AG20443 (cell line): Measurements from ENCODE around the gene USP32.
A peak's percentile ranks its signal among the peaks of the same experiment; 100 is the strongest.
"Not testable (repeated sequence)": the region's sequence is repeated elsewhere in the genome, so short reads cannot be mapped to it uniquely, and the experiment has no call there.

ENCODE experiments used
- DNase-seq: peaks from one replicate; pipeline ENCODE4 v3.0.0; 2012; ENCODE audit warnings: low spot score, mixed read lengths

Gene USP32

GRCh38 chr17:60410001-60410400 lies 18.1 kb upstream of the USP32 start:
- no peak for DNase-seq

GRCh38 chr17:60406887-60407286 lies 15.0 kb upstream of the USP32 start:
- no peak for DNase-seq

- DNase-seq, result no peak
These were observed 12.0 kb upstream of the USP32 start for GRCh38 chr17:60403962-60404361.

- no peak for DNase-seq
These were observed 11.5 kb upstream of the USP32 start for GRCh38 chr17:60403523-60403810.

GRCh38 chr17:60401819-60402218 lies 9.9 kb upstream of the USP32 start:
- DNase-seq, result no peak

- DNase-seq, result no peak
These were observed 6.5 kb upstream of the USP32 start for GRCh38 chr17:60398227-60398959.

- no peak for DNase-seq
These were observed 4.5 kb upstream of the USP32 start for GRCh38 chr17:60396412-60396811.

- no peak for DNase-seq
These were observed 3.7 kb upstream of the USP32 start for GRCh38 chr17:60395508-60396065.

GRCh38 chr17:60393840-60394723 lies 2.1 kb upstream of the USP32 start:
- DNase-seq, result no peak

- DNase-seq, result peak; percentile 19
These were observed 1.1 kb upstream of the USP32 start for GRCh38 chr17:60392845-60393702.

GRCh38 chr17:60391471-60392041 lies 377 bp downstream of the USP32 start:
- DNase-seq, result no peak

- peak; percentile 27 for DNase-seq
These were observed 935 bp downstream of the USP32 start for GRCh38 chr17:60390925-60391470.

- peak; percentile 72 for DNase-seq
These were observed 1.7 kb downstream of the USP32 start for GRCh38 chr17:60390186-60390585.

GRCh38 chr17:60388742-60389141 lies 3.2 kb downstream of the USP32 start:
- no peak for DNase-seq

GRCh38 chr17:60387666-60388065 lies 4.3 kb downstream of the USP32 start:
- no peak for DNase-seq

- peak; percentile 16 for DNase-seq
These were observed 5.5 kb downstream of the USP32 start for GRCh38 chr17:60386147-60387058.

- not testable (repeated sequence) for DNase-seq
These were observed 7.0 kb downstream of the USP32 start for GRCh38 chr17:60384921-60385320.

GRCh38 chr17:60383379-60383778 lies 8.6 kb downstream of the USP32 start:
- no peak for DNase-seq

- no peak for DNase-seq
These were observed 10.0 kb downstream of the USP32 start for GRCh38 chr17:60381958-60382357.

GRCh38 chr17:60379461-60379860 lies 12.5 kb downstream of the USP32 start:
- not testable (repeated sequence) for DNase-seq
